GM11168 (cell line): ENCODE results near the gene SMIM14.
"Not testable (repeated sequence)": the region's sequence is repeated elsewhere in the genome, so short reads cannot be mapped to it uniquely, and the experiment has no call there.

Experiments used
- in situ Hi-C: fragments of 300-500 bp; cut with MboI; formaldehyde crosslinking; loops from one replicate; pipeline ENCODE4 v1.12.0; 2022; ENCODE audit warnings: low sequenced_read_pairs; ENCODE audit not compliant: unreplicated experiment

Gene SMIM14

GRCh38 chr4:39638354-39639239 is at the start of gene SMIM14:
SMIM14 (minus strand) TSS chr4:39638865; CDS start chr4:39605145, 33,720 bp downstream.
- in situ Hi-C loops: no loop called here

GRCh38 chr4:39687014-39687413 is 48.3 kb upstream of the SMIM14 start:
- in situ Hi-C loops: loop anchor here (10.0 kb wide), 1 partner anchor 278 kb away; no protein-coding TSS in a partner anchor

- in situ Hi-C loops: loop anchor here (10.0 kb wide), 1 partner anchor 279 kb away; no protein-coding TSS in a partner anchor
These were observed 47.3 kb upstream of the SMIM14 start for GRCh38 chr4:39685990-39686389.

GRCh38 chr4:39682138-39682537 is 43.5 kb upstream of the SMIM14 start:
- in situ Hi-C loops: loop anchor here (10.0 kb wide), 1 partner anchor 283 kb away; no protein-coding TSS in a partner anchor

GRCh38 chr4:39681003-39681402 is 42.3 kb upstream of the SMIM14 start:
- in situ Hi-C loops: loop anchor here (10.0 kb wide), 1 partner anchor 284 kb away; no protein-coding TSS in a partner anchor

GRCh38 chr4:39675681-39676080 is 37.0 kb upstream of the SMIM14 start:
- in situ Hi-C loops: not testable (repeated sequence)

GRCh38 chr4:39670296-39670695 is 31.6 kb upstream of the SMIM14 start:
- in situ Hi-C loops: not testable (repeated sequence)

- in situ Hi-C loops: no loop called here
These were observed 30.2 kb upstream of the SMIM14 start for GRCh38 chr4:39668887-39669286.

- in situ Hi-C loops: no loop called here
These were observed 29.0 kb upstream of the SMIM14 start for GRCh38 chr4:39667706-39668105.

GRCh38 chr4:39664828-39665731 is 26.4 kb upstream of the SMIM14 start:
- in situ Hi-C loops: no loop called here

- in situ Hi-C loops: no loop called here
These were observed 24.0 kb upstream of the SMIM14 start for GRCh38 chr4:39662683-39663082.

GRCh38 chr4:39660757-39661156 is 22.1 kb upstream of the SMIM14 start:
- in situ Hi-C loops: no loop called here

GRCh38 chr4:39660045-39660444 is 21.4 kb upstream of the SMIM14 start:
- in situ Hi-C loops: no loop called here

- in situ Hi-C loops: no loop called here
These were observed 20.1 kb upstream of the SMIM14 start for GRCh38 chr4:39658756-39659155.

- in situ Hi-C loops: no loop called here
These were observed 18.8 kb upstream of the SMIM14 start for GRCh38 chr4:39657465-39657864.

GRCh38 chr4:39656638-39657037 is 18.0 kb upstream of the SMIM14 start:
- in situ Hi-C loops: not testable (repeated sequence)

- in situ Hi-C loops: no loop called here
These were observed 17.2 kb upstream of the SMIM14 start for GRCh38 chr4:39655876-39656275.

- in situ Hi-C loops: no loop called here
These were observed 16.5 kb upstream of the SMIM14 start for GRCh38 chr4:39655211-39655610.

- in situ Hi-C loops: not testable (repeated sequence)
These were observed 12.9 kb upstream of the SMIM14 start for GRCh38 chr4:39651586-39651985.

GRCh38 chr4:39649639-39650265 is 11.1 kb upstream of the SMIM14 start:
- in situ Hi-C loops: no loop called here
